GM23248 (cell line): ENCODE data around the gene ZNF564. TPM values are rescaled to one million over a fixed set of nuclear protein-coding genes. Genes with fewer than 3 reads are reported as not detected.
"Not testable (repeated sequence)": the region's sequence is repeated elsewhere in the genome, so short reads cannot be mapped to it uniquely, and the experiment has no call there.

Source experiments
- DNase-seq: peaks from one replicate; pipeline ENCODE4 v3.0.0-alpha.2; 2015
- H2AFZ ChIP-seq: fragments of 200-600 bp; sonication (generic); 2 replicates; pipeline ENCODE4 v1.6.1; 2016; ENCODE audit warnings: antibody characterized with exemption
- H3F3A ChIP-seq: fragments of 200-600 bp; sonication (generic); 2 replicates; pipeline ENCODE4 v1.6.1; 2016; ENCODE audit warnings: mild to moderate bottlenecking, antibody characterized with exemption, mixed run types; ENCODE audit not compliant: insufficient read depth
- H3K27ac ChIP-seq: fragments of 200-600 bp; sonication (generic); 2 replicates; pipeline ENCODE4 v1.5.1; 2016; ENCODE audit warnings: mild to moderate bottlenecking
- H3K27me3 ChIP-seq: fragments of 200-600 bp; sonication (generic); replicated peaks from 2 replicates; pipeline ENCODE4 v1.6.1; 2016; ENCODE audit warnings: mild to moderate bottlenecking; ENCODE audit not compliant: insufficient read depth
- H3K36me3 ChIP-seq: fragments of 200-600 bp; sonication (generic); 2 replicates; pipeline ENCODE4 v1.6.1; 2016; ENCODE audit warnings: low read depth, mild to moderate bottlenecking
- H3K4me1 ChIP-seq: fragments of 200-600 bp; sonication (generic); 2 replicates; pipeline ENCODE4 v1.6.1; 2016; ENCODE audit warnings: mild to moderate bottlenecking; ENCODE audit not compliant: insufficient read depth
- H3K4me2 ChIP-seq: fragments of 200-600 bp; sonication (generic); one replicate; pipeline ENCODE4 v1.6.1; 2016; ENCODE audit warnings: mild to moderate bottlenecking; ENCODE audit not compliant: unreplicated experiment
- H3K4me3 ChIP-seq: fragments of 200-600 bp; sonication (generic); 2 replicates; pipeline ENCODE4 v1.5.1; 2016; ENCODE audit warnings: mild to moderate bottlenecking
- H3K79me2 ChIP-seq: fragments of 200-600 bp; sonication (generic); 2 replicates; pipeline ENCODE4 v1.6.1; 2016; ENCODE audit warnings: mild to moderate bottlenecking; ENCODE audit not compliant: insufficient read depth
- H3K9ac ChIP-seq: fragments of 200-600 bp; sonication (generic); 2 replicates; pipeline ENCODE4 v1.6.1; 2016; ENCODE audit warnings: mild to moderate bottlenecking
- H3K9me2 ChIP-seq: fragments of 200-600 bp; sonication (generic); 2 replicates; pipeline ENCODE4 v1.6.1; 2016; ENCODE audit warnings: mixed run types, mild to moderate bottlenecking, moderate library complexity; ENCODE audit not compliant: insufficient read depth
- H3K9me3 ChIP-seq: fragments of 200-600 bp; sonication (generic); one replicate; pipeline ENCODE4 v1.6.1; 2017; ENCODE audit warnings: low read depth
- H4K20me1 ChIP-seq: fragments of 200-600 bp; sonication (generic); 2 replicates; pipeline ENCODE4 v1.6.0; 2016; ENCODE audit not compliant: insufficient read depth
- EZH2 ChIP-seq: fragments of 200-600 bp; sonication (generic); IDR thresholded peaks from 2 replicates; pipeline ENCODE4 v1.6.1; 2018; ENCODE audit warnings: antibody characterized with exemption, mild to moderate bottlenecking; ENCODE audit not compliant: insufficient read depth, poor library complexity, severe bottlenecking
- EZH2phosphoT487 ChIP-seq: fragments of 200-600 bp; sonication (generic); IDR thresholded peaks from 2 replicates; pipeline ENCODE4 v1.6.1; 2018; ENCODE audit warnings: antibody characterized with exemption, moderate library complexity, mild to moderate bottlenecking, low read depth; ENCODE audit not compliant: insufficient read depth
- WGBS, 2 experiments: methylation state at CpG; one replicate each; pipeline ENCODE4 v1.1.6; 2015 to 2017; ENCODE audit warnings: low lambda C conversion rate in 2 of 2, low coverage in 1 of 2; ENCODE audit errors: missing lambda C conversion rate in 2 of 2; 5-methylcytosine and 5-hydroxymethylcytosine counted together
- in situ Hi-C: fragments of 300-500 bp; cut with MboI; formaldehyde crosslinking; loops from 2 replicates; pipeline ENCODE4 v1.15.0; 2020
- polyA plus RNA-seq: library from polyadenylated mRNA; unstranded; fragments of >200 nt; fragmentation: Nextera tagmentation; extraction: Ambion mirVana; gene quantifications from 2 replicates; pipeline ENCODE4 v1.2.1, GENCODE V29; 2016
- total RNA-seq: library from RNA; depleted of rRNA; stranded (reverse); fragments of >200 nt; shearing (Covaris generic); gene quantifications from 2 replicates; pipeline ENCODE4 v1.2.3, GENCODE V29; 2014

Gene ZNF564
- total and polyA plus RNA-seq, 2 experiments from 2014 or later: 3.7 to 5.6 TPM

GRCh38 chr19:12497032-12497431 is 54.2 kb downstream of the ZNF564 start:
- Histone ChIP-seq H4K20me1 (no peaks in the 10 kb centered on the region), H3K79me2 (no peaks in the 10 kb centered on the region), H3K4me1 (no peaks in the 10 kb centered on the region), H3K36me3 (no peaks in the 10 kb centered on the region), H3K4me3 (no peak overlapping the region), H3F3A (no peaks in the 10 kb centered on the region), H3K27me3 (no peaks in the 10 kb centered on the region), H3K9me3 (no peaks in the 10 kb centered on the region), H3K9ac (no peak overlapping the region), H2AFZ (no peak overlapping the region), H3K9me2 (no peaks in the 10 kb centered on the region), H3K27ac (no peak overlapping the region), H3K4me2 (no peak overlapping the region)
- no peak for TF ChIP-seq EZH2phosphoT487
- no peak for TF ChIP-seq EZH2
- 73 to 79% methylated on average over 4 of the region's 4 CpGs for whole genome bisulfite sequencing, 2 experiments
- in situ Hi-C loops: no loop called here
- DNase-seq: no peak

GRCh38 chr19:12496480-12496879 is 54.8 kb downstream of the ZNF564 start:
- 77 to 86% methylated on average over 4 to 6 of the region's 6 CpGs for WGBS, 2 experiments
- Histone ChIP-seq H3K36me3 (no peaks in the 10 kb centered on the region), H3K27ac (no peak overlapping the region), H2AFZ (no peak overlapping the region), H3F3A (no peaks in the 10 kb centered on the region), H3K9ac (no peak overlapping the region), H3K9me3 (no peaks in the 10 kb centered on the region), H3K9me2 (no peaks in the 10 kb centered on the region), H3K27me3 (no peaks in the 10 kb centered on the region), H3K4me2 (no peak overlapping the region), H4K20me1 (no peaks in the 10 kb centered on the region), H3K4me3 (no peak overlapping the region), H3K4me1 (no peaks in the 10 kb centered on the region), H3K79me2 (no peaks in the 10 kb centered on the region)
- in situ Hi-C loops: no loop called here
- DNase-seq: no peak
- no peak for TF ChIP-seq EZH2
- no peak for TF ChIP-seq EZH2phosphoT487

DNA sequence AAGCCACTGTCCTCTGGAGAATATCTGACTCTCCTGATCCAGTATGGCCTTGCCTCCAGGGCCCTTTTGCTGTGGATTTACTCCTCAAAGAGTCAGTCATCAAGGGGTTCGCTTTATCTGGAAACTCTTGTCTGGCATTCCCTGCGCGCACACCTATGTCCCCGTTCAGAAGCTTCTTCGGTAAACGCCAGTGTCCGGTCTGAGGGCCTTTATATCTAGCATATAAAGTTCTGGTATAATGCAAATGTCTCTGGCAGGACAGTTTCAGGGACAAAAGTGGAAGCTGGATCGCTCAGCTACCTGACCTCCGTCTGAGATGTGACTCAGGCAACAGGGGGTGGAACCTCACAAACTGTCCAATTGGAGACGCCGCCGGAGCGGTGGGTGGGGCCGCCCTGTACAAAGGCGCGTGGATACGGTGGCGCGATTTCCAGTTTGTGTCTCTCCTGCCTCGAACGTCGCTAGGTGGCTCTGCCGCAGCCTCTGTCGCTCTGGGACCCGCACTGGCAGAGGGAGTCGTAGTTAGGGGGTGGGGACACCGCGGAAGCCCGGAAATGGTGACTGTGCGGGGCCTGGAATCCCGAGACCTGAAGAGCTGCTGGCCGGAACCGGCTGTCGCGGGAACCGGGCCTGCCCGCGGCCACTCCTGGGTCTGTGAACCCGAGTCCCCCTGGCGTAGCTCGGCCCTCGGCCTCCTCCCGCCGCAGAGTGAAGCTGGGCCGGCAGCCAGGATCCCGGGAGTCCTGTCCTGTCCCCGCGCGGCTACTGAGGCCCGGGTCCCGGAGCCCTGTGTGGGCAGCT is 56.1 kb downstream of the ZNF564 start:
- Histone ChIP-seq H3K9ac (peak overlapping the region; percentile 81), H3K4me3 (peak overlapping the region; percentile 75), H3F3A (no peaks in the 10 kb centered on the region), H3K36me3 (no peaks in the 10 kb centered on the region), H4K20me1 (no peaks in the 10 kb centered on the region), H3K27me3 (no peaks in the 10 kb centered on the region), H3K9me2 (no peaks in the 10 kb centered on the region), H3K9me3 (no peaks in the 10 kb centered on the region), H3K79me2 (no peaks in the 10 kb centered on the region), H3K27ac (0 out of 2 replicates have a peak overlapping the region, but pooled peaks have one; percentile 0), H3K4me1 (no peaks in the 10 kb centered on the region), H2AFZ (peak overlapping the region; percentile 89), H3K4me2 (peak overlapping the region; percentile 84)
- DNase-seq: peak; percentile 94
- no peak for TF ChIP-seq EZH2phosphoT487
- no peak for TF ChIP-seq EZH2
- WGBS, 2 experiments: 4 to 7% methylated on average over 47 to 50 of the region's 51 CpGs
- in situ Hi-C loops: no loop called here

- TF ChIP-seq EZH2 (no peak), EZH2phosphoT487 (no peak)
- Histone ChIP-seq H3K27me3 (no peaks in the 10 kb centered on the region), H3K9ac (no peak overlapping the region), H3K27ac (no peak overlapping the region), H3K9me3 (no peaks in the 10 kb centered on the region), H3K4me2 (peak overlapping the region; percentile 84), H3K4me3 (peak overlapping the region; percentile 75; the same call in 1 of the 2 replicates), H2AFZ (peak overlapping the region; percentile 89; the same call in 1 of the 2 replicates), H3F3A (no peaks in the 10 kb centered on the region), H3K9me2 (no peaks in the 10 kb centered on the region), H4K20me1 (no peaks in the 10 kb centered on the region), H3K79me2 (no peaks in the 10 kb centered on the region), H3K4me1 (no peaks in the 10 kb centered on the region), H3K36me3 (no peaks in the 10 kb centered on the region)
- 60 to 64% methylated on average over 3 of the region's 3 CpGs for WGBS, 2 experiments
- in situ Hi-C loops: no loop called here
- no peak for DNase-seq
These were observed 56.9 kb downstream of the ZNF564 start for GRCh38 chr19:12494260-12494860.

GRCh38 chr19:12486265-12486783 is 65.0 kb downstream of the ZNF564 start:
- H3K9me2 ChIP-seq, DNase-seq, H4K20me1 ChIP-seq, H3K36me3 ChIP-seq, H2AFZ ChIP-seq, H3K9ac ChIP-seq, H3K4me3 ChIP-seq, H3K4me2 ChIP-seq, in situ Hi-C loops, H3K9me3 ChIP-seq, H3F3A ChIP-seq, H3K27ac ChIP-seq, H3K27me3 ChIP-seq, H3K4me1 ChIP-seq: not testable (repeated sequence)
- H3K79me2 ChIP-seq: peaks cover 31% of the 10 kb centered on the region
- 36 to 47% methylated on average over 1 of the region's 1 CpG for WGBS, 2 experiments
